HUES6 (cell line): ENCODE measurements around the gene KLHL22.
"Not testable (repeated sequence)": the region's sequence is repeated elsewhere in the genome, so short reads cannot be mapped to it uniquely, and the experiment has no call there.

Experiments used
- H3K27ac ChIP-seq: 2 replicates; pipeline ENCODE4 v1.7.0; 2013; ENCODE audit warnings: low read depth, mild to moderate bottlenecking, low read length, inconsistent platforms
- H3K27me3 ChIP-seq: 2 replicates; pipeline ENCODE4 v1.6.1; 2013; ENCODE audit warnings: low read length; ENCODE audit not compliant: control insufficient read depth, insufficient read depth
- H3K36me3 ChIP-seq: 2 replicates; pipeline ENCODE4 v1.6.1; 2013; ENCODE audit warnings: low read length; ENCODE audit not compliant: control insufficient read depth, insufficient read depth
- H3K4me1 ChIP-seq: 2 replicates; pipeline ENCODE4 v1.6.1; 2013; ENCODE audit warnings: low read length; ENCODE audit not compliant: control insufficient read depth, insufficient read depth
- H3K4me3 ChIP-seq: 2 replicates; pipeline ENCODE4 v1.5.1; 2013; ENCODE audit warnings: low read depth, low read length
- H3K9ac ChIP-seq: one replicate; pipeline ENCODE4 v1.6.1; 2013; ENCODE audit warnings: mild to moderate bottlenecking, low read length
- H3K9me3 ChIP-seq: 2 replicates; pipeline ENCODE4 v1.6.1; 2013; ENCODE audit warnings: low read depth, low read length; ENCODE audit not compliant: control insufficient read depth, insufficient read depth

KLHL22 gene

DNA sequence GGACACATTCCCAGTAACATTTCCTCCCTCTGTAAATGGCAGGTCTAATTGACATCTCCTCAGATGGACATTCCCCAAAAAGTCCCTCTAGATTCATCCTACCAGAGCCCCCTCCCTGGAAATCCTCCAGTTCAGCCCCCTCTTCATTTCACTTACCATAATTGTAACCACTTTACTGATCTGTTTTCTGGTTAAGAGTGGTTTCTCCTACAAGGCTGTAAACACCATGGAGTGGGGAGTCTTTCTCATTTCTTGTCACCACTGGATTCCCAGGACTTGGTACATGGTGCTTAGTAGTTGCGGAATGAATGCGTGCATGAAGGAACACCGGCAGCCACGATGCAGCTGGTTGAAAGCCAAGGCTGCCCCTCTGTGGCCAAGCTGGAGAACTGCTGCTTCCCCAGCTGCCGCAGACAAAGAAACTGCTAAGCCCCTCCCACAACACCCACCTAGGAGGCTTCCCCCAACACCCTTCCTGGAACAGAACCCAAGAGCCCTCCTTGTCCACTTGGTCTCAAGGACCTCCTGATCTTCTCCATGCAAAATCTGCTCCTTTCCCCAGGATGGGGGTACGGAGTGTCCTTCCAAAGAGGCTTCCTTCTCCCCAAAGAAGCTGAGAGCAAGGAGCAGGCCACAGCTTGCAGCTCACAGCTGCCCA, 39.4 kb downstream of the KLHL22 start:
- H3K4me1 ChIP-seq, result peaks cover 4% of the 10 kb centered on the region
- no peak overlapping the region for H3K9ac ChIP-seq
- peaks cover 4% of the 10 kb centered on the region; the same call in 1 of the 2 replicates for H3K36me3 ChIP-seq
- no peak overlapping the region for H3K27ac ChIP-seq
- no peaks in the 10 kb centered on the region for H3K9me3 ChIP-seq
- H3K27me3 ChIP-seq, result no peaks in the 10 kb centered on the region
- no peak overlapping the region for H3K4me3 ChIP-seq

DNA sequence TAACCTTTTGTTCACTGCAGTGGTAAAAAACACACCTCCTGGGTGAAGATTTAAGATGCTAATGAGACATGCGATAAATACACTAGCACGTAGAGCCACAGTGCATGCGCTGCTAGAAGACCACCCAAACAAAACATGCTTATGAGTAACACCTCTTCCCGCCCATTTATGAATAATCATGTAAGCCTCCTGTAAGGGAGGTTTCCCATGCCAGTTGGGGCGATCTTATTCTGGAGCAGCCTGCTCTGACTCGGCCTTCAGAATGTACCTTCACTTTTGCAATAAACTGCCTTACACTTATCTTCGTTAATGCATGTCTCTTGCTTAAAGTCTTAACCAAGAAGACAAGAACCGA, 39.9 kb downstream of the KLHL22 start:
- H3K9ac ChIP-seq, result no peak overlapping the region
- no peaks in the 10 kb centered on the region for H3K27me3 ChIP-seq
- H3K36me3 ChIP-seq, result peaks cover 4% of the 10 kb centered on the region; the same call in 1 of the 2 replicates
- no peaks in the 10 kb centered on the region for H3K9me3 ChIP-seq
- H3K27ac ChIP-seq, result no peak overlapping the region
- H3K4me1 ChIP-seq, result peaks cover 4% of the 10 kb centered on the region
- H3K4me3 ChIP-seq, result no peak overlapping the region

DNA sequence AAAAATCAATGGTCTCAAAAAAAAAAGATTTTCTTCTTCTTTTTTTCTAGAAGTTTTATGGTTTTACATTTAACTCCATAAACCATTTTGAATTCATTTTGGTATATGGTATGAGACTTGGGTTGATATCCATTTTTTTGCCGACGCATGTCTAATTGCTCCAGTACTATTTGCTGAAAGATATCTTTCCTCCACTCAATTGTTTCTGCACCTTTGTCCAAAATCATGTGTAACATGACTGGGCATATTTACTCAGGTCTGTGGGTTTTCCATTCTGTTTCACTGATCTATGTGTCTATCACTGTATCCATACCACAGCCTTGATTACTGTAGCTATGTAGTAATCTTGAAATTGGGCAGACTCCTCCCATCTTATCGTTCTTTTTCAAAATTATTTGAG, 42.4 kb downstream of the KLHL22 start:
- no peak overlapping the region for H3K27ac ChIP-seq
- H3K27me3 ChIP-seq, result no peaks in the 10 kb centered on the region
- no peaks in the 10 kb centered on the region for H3K9me3 ChIP-seq
- H3K36me3 ChIP-seq, result peaks cover 4% of the 10 kb centered on the region; the same call in 1 of the 2 replicates
- no peak overlapping the region for H3K9ac ChIP-seq
- H3K4me1 ChIP-seq, result peaks cover 4% of the 10 kb centered on the region
- H3K4me3 ChIP-seq, result no peak overlapping the region

GRCh38 chr22:20451920-20452319, 43.7 kb downstream of the KLHL22 start:
- H3K27me3 ChIP-seq, result no peaks in the 10 kb centered on the region
- H3K27ac ChIP-seq, result no peak overlapping the region
- H3K4me3 ChIP-seq, result no peak overlapping the region
- H3K4me1 ChIP-seq, result peaks cover 4% of the 10 kb centered on the region
- no peaks in the 10 kb centered on the region for H3K36me3 ChIP-seq
- no peak overlapping the region for H3K9ac ChIP-seq
- no peaks in the 10 kb centered on the region for H3K9me3 ChIP-seq

- not testable (repeated sequence) for H3K4me1 ChIP-seq, H3K9me3 ChIP-seq, H3K27ac ChIP-seq, H3K9ac ChIP-seq, H3K4me3 ChIP-seq, H3K27me3 ChIP-seq, H3K36me3 ChIP-seq
Observed at GRCh38 chr22:20451129-20451778, 44.3 kb downstream of the KLHL22 start.

DNA sequence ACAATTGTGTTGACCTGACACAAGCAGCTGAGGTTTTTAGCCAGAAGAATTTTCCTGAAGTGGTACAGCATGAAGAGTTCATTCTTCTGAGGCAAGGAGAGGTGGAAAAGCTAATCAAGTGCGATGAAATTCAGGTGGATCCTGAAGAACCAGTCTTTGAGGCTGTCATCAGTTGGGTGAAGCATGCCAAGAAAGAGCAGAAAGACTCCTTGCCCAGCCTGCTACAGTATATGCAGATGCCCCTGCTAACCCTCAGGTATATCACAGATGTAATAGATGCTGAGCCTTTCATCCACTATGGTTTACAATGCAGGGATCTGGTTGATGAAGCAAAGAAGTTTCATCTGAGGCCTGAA, 45.1 kb downstream of the KLHL22 start:
- no peak overlapping the region for H3K9ac ChIP-seq

DNA sequence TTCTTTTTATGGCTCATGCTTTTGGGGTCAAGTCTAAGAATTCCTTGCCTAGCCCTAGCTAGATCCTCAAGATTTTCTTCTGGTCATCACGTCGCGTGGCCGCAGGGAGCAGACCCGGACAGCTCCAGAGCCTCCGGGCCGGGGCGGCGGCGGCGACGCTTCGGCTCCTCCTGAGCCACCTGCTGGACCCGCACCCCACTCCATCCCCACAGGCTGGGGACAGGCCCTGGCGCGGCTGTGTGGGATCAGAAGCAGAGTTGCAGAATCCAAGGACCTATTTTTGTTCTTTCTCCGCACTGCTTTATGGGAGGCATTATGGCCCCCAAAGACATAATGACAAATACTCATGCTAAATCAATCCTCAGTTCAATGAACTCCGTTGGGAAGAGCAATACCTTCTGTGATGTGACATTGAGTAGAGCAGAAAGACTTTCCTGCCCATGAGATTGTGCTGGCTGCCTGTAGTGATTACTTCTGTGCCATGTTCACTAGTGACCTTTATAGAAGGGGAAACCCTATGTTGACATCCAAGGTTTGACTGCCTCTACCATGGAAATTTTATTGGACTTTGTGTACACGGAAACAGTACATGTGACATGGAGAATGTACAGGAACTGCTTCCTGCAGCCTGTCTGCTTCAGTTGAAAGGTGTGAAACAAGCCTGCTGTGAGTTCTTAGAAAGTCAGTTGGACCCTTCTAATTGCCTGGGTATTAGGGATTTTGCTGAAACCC, 45.6 kb downstream of the KLHL22 start:
- Histone ChIP-seq H3K27ac (no peak overlapping the region), H3K27me3 (no peaks in the 10 kb centered on the region), H3K4me3 (no peak overlapping the region), H3K9ac (no peak overlapping the region), H3K4me1 (no peaks in the 10 kb centered on the region), H3K36me3 (peaks cover 8% of the 10 kb centered on the region), H3K9me3 (no peaks in the 10 kb centered on the region)

More for the DNA sequence above, 45.1 kb downstream of the KLHL22 start:
- Histone ChIP-seq H3K27ac (no peak overlapping the region), H3K36me3 (peaks cover 8% of the 10 kb centered on the region), H3K4me1 (no peaks in the 10 kb centered on the region), H3K9me3 (no peaks in the 10 kb centered on the region), H3K4me3 (no peak overlapping the region), H3K27me3 (no peaks in the 10 kb centered on the region)

DNA sequence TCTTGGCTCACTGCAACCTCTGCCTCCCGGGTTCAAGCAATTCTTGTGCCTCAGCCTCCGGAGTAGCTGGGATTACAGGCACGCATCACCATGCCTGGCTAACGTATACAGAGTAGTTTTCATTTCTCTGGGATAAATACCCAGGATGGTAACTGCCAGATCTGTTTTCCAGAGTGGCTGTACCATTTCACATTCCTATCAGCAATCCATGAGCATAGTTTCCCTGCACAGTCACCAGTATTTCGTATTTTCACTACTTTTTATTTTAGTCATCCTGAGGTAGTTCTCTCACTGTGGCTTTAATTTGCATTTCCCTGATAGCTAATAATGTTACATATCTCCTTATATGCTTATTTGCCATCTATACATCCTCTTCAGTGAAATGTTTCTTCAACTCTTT, 47.0 kb downstream of the KLHL22 start:
- Histone ChIP-seq H3K36me3 (peaks cover 8% of the 10 kb centered on the region), H3K9ac (no peak overlapping the region), H3K9me3 (no peaks in the 10 kb centered on the region), H3K4me3 (no peak overlapping the region), H3K27ac (no peak overlapping the region), H3K27me3 (no peaks in the 10 kb centered on the region), H3K4me1 (no peaks in the 10 kb centered on the region)

DNA sequence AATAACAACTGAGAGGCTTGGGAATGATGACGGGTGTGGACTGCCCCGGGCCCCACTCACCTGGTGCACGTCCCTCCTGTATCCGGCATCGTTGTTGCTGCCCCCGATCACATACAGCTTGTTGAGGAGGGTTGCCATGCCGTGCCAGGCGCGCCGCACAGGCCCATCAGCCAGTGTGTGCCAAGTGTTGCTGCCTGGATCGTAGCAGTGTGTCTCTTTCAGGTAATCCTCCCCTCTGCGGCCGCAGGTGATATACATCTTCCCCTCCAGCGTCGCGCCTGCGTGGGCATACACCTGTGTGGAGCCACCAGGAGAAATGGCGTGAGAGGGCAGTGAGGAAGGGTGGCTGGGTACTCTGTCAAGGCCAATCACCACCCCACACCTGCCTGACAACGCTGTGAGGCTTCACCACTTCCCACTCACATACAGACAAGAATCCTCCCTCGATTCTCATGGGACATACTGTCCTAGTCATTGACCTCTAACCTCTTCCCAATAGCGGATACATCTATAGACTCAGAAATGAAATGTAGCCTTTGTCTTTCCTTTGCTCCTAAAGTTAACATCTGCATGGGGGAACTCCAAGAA, 49.1 kb downstream of the KLHL22 start:
- Histone ChIP-seq H3K9me3 (no peaks in the 10 kb centered on the region), H3K9ac (no peak overlapping the region), H3K36me3 (peaks cover 13% of the 10 kb centered on the region), H3K4me1 (no peaks in the 10 kb centered on the region), H3K27ac (no peak overlapping the region), H3K4me3 (no peak overlapping the region), H3K27me3 (no peaks in the 10 kb centered on the region)

- no peaks in the 10 kb centered on the region for H3K4me1 ChIP-seq
- no peak overlapping the region for H3K4me3 ChIP-seq
Observed at GRCh38 chr22:20444325-20444724, 51.3 kb downstream of the KLHL22 start.

More at GRCh38 chr22:20444325-20444724, 51.3 kb downstream of the KLHL22 start:
- Histone ChIP-seq H3K36me3 (peaks cover 13% of the 10 kb centered on the region), H3K27me3 (peaks cover 10% of the 10 kb centered on the region), H3K9ac (no peak overlapping the region), H3K27ac (no peak overlapping the region), H3K9me3 (no peaks in the 10 kb centered on the region)
